H1 (cell line): ENCODE results near the gene SKIDA1. TPM values are rescaled to one million over a fixed set of nuclear protein-coding genes. Genes with fewer than 3 reads are reported as not detected.
A peak's percentile ranks its signal among the peaks of the same experiment; 100 is the strongest.

Source experiments
- CTCF ChIA-PET: fragments of 300-600 bp; sonication (Branson Sonifier 250); formaldehyde crosslinking; loops from one replicate; lab custom pipeline; 2021; ENCODE audit not compliant: partially characterized antibody; lab: Charles Lee
- POLR2A ChIA-PET: fragments of 300-600 bp; sonication (Branson Sonifier 250); formaldehyde crosslinking; loops from one replicate; lab custom pipeline; 2021; ENCODE audit warnings: inconsistent platforms; ENCODE audit not compliant: partially characterized antibody; lab: Charles Lee
- DNase-seq, 2 experiments: peaks; one replicate each; pipeline versions ENCODE4 v3.0.0 to v3.0.0-alpha.2; 2010 to 2022; ENCODE audit warnings: low spot score in 2 of 2, low read depth in 1 of 2, mixed read lengths in 1 of 2
- FAIRE-seq: peaks from 2 replicates; lab custom pipeline; 2011; peaks lifted over from hg19 to GRCh38; lab: Jason Lieb, UNC
- H2AFZ ChIP-seq: 2 replicates; pipeline ENCODE4 v1.8.1; 2012; ENCODE audit warnings: low read length, inconsistent platforms
- H2AK5ac ChIP-seq: 2 replicates; pipeline ENCODE4 v1.6.1; 2013; ENCODE audit warnings: low read depth, low read length
- H2BK120ac ChIP-seq: replicated peaks from 2 replicates; pipeline ENCODE3; 2013; ENCODE audit warnings: low read depth, low read length, inconsistent platforms
- H2BK12ac ChIP-seq: 2 replicates; pipeline ENCODE4 v1.6.1; 2013; ENCODE audit warnings: low read depth, low read length
- H2BK15ac ChIP-seq: 2 replicates; pipeline ENCODE4 v1.6.1; 2013; ENCODE audit warnings: low read length
- H2BK20ac ChIP-seq: 2 replicates; pipeline ENCODE4 v1.6.1; 2013; ENCODE audit warnings: low read length
- H2BK5ac ChIP-seq: 2 replicates; pipeline ENCODE4 v1.6.1; 2013; ENCODE audit warnings: low read depth, low read length
- H3K14ac ChIP-seq: 2 replicates; pipeline ENCODE4 v1.6.1; 2013; ENCODE audit warnings: inconsistent platforms; ENCODE audit not compliant: insufficient read length
- H3K18ac ChIP-seq: 2 replicates; pipeline ENCODE4 v1.6.1; 2013; ENCODE audit warnings: low read length; ENCODE audit errors: extremely low read depth
- H3K23ac ChIP-seq: 2 replicates; pipeline ENCODE4 v1.6.1; 2013; ENCODE audit warnings: inconsistent platforms; ENCODE audit not compliant: insufficient read length
- H3K23me2 ChIP-seq: 2 replicates; pipeline ENCODE4 v1.6.1; 2013; ENCODE audit warnings: low read depth, low read length
- H3K27ac ChIP-seq: 2 replicates; pipeline ENCODE4 v1.6.1; 2011; ENCODE audit warnings: low read depth, low read length, inconsistent platforms
- H3K27me3 ChIP-seq, 4 experiments: replicated peaks in 1 of 4; 1 replicate in 1 of 4; 2 replicates in 3 of 4; pipeline versions ENCODE4 v1.6.1 to v1.8.1; 2011 to 2013; ENCODE audit warnings: low read length in 3 of 4, mild to moderate bottlenecking in 3 of 4, inconsistent platforms in 2 of 4, mixed read lengths in 2 of 4, moderate library complexity in 1 of 4; ENCODE audit not compliant: control insufficient read depth in 3 of 4, insufficient read depth in 3 of 4; ENCODE audit errors: extremely low read depth in 1 of 4
- H3K36me3 ChIP-seq, 4 experiments: 2 replicates each; pipeline versions ENCODE4 v1.6.1 to v1.8.1; 2011 to 2013; ENCODE audit warnings: mild to moderate bottlenecking in 4 of 4, low read length in 3 of 4, moderate library complexity in 2 of 4, control low read depth in 1 of 4, inconsistent platforms in 1 of 4; ENCODE audit not compliant: insufficient read depth in 4 of 4, control insufficient read depth in 2 of 4
- H3K4ac ChIP-seq: replicated peaks from 2 replicates; pipeline ENCODE3; 2013; ENCODE audit warnings: low read length, low read depth, mixed read lengths, inconsistent platforms; ENCODE audit not compliant: insufficient read length
- H3K4me1 ChIP-seq, 4 experiments: replicated peaks in 1 of 4; 1 replicate in 1 of 4; 2 replicates in 3 of 4; pipeline versions ENCODE4 v1.6.1 to v1.8.1; 2011 to 2013; ENCODE audit warnings: low read length in 3 of 4, inconsistent platforms in 2 of 4, mixed read lengths in 1 of 4; ENCODE audit not compliant: insufficient read depth in 4 of 4, control insufficient read depth in 3 of 4
- H3K4me2 ChIP-seq, 2 experiments: 2 replicates each; pipeline versions ENCODE4 v1.6.1 to v1.8.1; 2011 to 2013; ENCODE audit warnings: low read depth in 2 of 2, low read length in 2 of 2, control low read depth in 1 of 2, inconsistent platforms in 1 of 2, mild to moderate bottlenecking in 1 of 2; ENCODE audit not compliant: insufficient read depth in 1 of 2
- H3K4me3 ChIP-seq, 4 experiments: fragments of 200-600, 300-600 bp in 1 of 4; sonication (generic), shearing (Covaris generic), sonication (Bioruptor Twin) in 1 of 4; 2 replicates each; pipeline versions ENCODE4 v1.5.1 to v1.8.1; 2011 to 2016; ENCODE audit warnings: low read length in 4 of 4, low read depth in 3 of 4, control low read depth in 2 of 4, inconsistent platforms in 2 of 4, mild to moderate bottlenecking in 2 of 4, mixed read lengths in 1 of 4, moderate library complexity in 1 of 4; ENCODE audit not compliant: insufficient read depth in 2 of 4; ENCODE audit errors: extremely low read depth in 1 of 4
- H3K56ac ChIP-seq: replicated peaks from 2 replicates; pipeline ENCODE3; 2013; ENCODE audit warnings: low read depth, mild to moderate bottlenecking, mixed read lengths, low read length, inconsistent platforms; ENCODE audit not compliant: insufficient read length
- H3K79me1 ChIP-seq: 2 replicates; pipeline ENCODE4 v1.6.1; 2013; ENCODE audit warnings: low read depth, low read length, control low read depth
- H3K79me2 ChIP-seq, 2 experiments: 2 replicates each; pipeline versions ENCODE4 v1.6.1 to v1.8.1; 2012 to 2013; ENCODE audit warnings: low read length in 2 of 2, mild to moderate bottlenecking in 2 of 2, inconsistent platforms in 1 of 2; ENCODE audit not compliant: insufficient read depth in 2 of 2, control insufficient read depth in 1 of 2
- H3K9ac ChIP-seq, 4 experiments: replicated peaks in 1 of 4; 1 replicate in 1 of 4; 2 replicates in 3 of 4; pipeline versions ENCODE4 v1.6.1 to v1.8.1; 2011 to 2013; ENCODE audit warnings: low read depth in 3 of 4, low read length in 3 of 4, control low read depth in 2 of 4, mild to moderate bottlenecking in 2 of 4, moderate library complexity in 2 of 4, inconsistent platforms in 1 of 4; ENCODE audit errors: extremely low read depth in 1 of 4
- H3K9me3 ChIP-seq, 2 experiments: 2 replicates each; pipeline versions ENCODE4 v1.6.1 to v1.8.1; 2012 to 2013; ENCODE audit warnings: mild to moderate bottlenecking in 2 of 2, moderate library complexity in 2 of 2, control low read depth in 1 of 2, inconsistent platforms in 1 of 2, low read depth in 1 of 2, low read length in 1 of 2, mixed read lengths in 1 of 2; ENCODE audit not compliant: insufficient read depth in 2 of 2
- H4K20me1 ChIP-seq, 2 experiments: replicated peaks in 1 of 2; 2 replicates each; pipeline versions ENCODE3 to v1.8.1; 2011 to 2013; ENCODE audit warnings: inconsistent platforms in 2 of 2, low read length in 2 of 2, mild to moderate bottlenecking in 1 of 2; ENCODE audit not compliant: insufficient read depth in 2 of 2, control insufficient read depth in 1 of 2
- H4K5ac ChIP-seq: 2 replicates; pipeline ENCODE4 v1.6.1; 2013; ENCODE audit warnings: low read length, low read depth, mixed read lengths, inconsistent platforms; ENCODE audit not compliant: insufficient read length
- H4K8ac ChIP-seq: 2 replicates; pipeline ENCODE4 v1.8.0; 2013; ENCODE audit warnings: mild to moderate bottlenecking, moderate library complexity, low read length, inconsistent platforms; ENCODE audit not compliant: insufficient read depth; ENCODE audit errors: extremely low read depth
- H4K91ac ChIP-seq: replicated peaks from 2 replicates; pipeline ENCODE3; 2013; ENCODE audit warnings: low read length, mixed read lengths, inconsistent platforms; ENCODE audit not compliant: insufficient read length
- CTCF ChIP-seq, 3 experiments: IDR thresholded peaks; 1 replicate in 2 of 3; 2 replicates in 1 of 3; pipeline versions ENCODE4 v1.5.1 to v1.6.1; 2011; ENCODE audit warnings: low read length in 3 of 3, mild to moderate bottlenecking in 3 of 3, inconsistent platforms in 2 of 3, low read depth in 1 of 3, moderate library complexity in 1 of 3; ENCODE audit not compliant: insufficient read depth in 1 of 3; ENCODE audit errors: control extremely low read depth in 1 of 3
- RFX5 ChIP-seq: IDR thresholded peaks from 2 replicates; pipeline ENCODE4 v1.6.1; 2011; ENCODE audit warnings: low read depth, low read length, improper control_type of control experiment, borderline replicate concordance
- WGBS, 2 experiments: shearing (Covaris generic) in 1 of 2; methylation state at CpG; one replicate each; pipeline versions ENCODE4 v1.1.6 to v1.1.7; 2013 to 2015; ENCODE audit warnings: low lambda C conversion rate in 2 of 2, mixed read lengths in 2 of 2, inconsistent platforms in 1 of 2, low coverage in 1 of 2, missing lambda C conversion rate in 1 of 2; ENCODE audit not compliant: insufficient replicate concordance in 2 of 2, insufficient coverage in 1 of 2, insufficient read length in 1 of 2; ENCODE audit errors: extremely low coverage in 1 of 2, missing lambda C conversion rate in 1 of 2; 5-methylcytosine and 5-hydroxymethylcytosine counted together
- polyA plus RNA-seq, 7 experiments: library from polyadenylated mRNA; depleted of rRNA in 3 of 7; stranded (reverse) in 5 of 7; unstranded in 2 of 7; fragments of >200 nt in 5 of 7; fragments of 200-250 nt in 2 of 7; gene quantifications; 1 replicate in 5 of 7; 2 replicates in 1 of 7; 4 replicates in 1 of 7; pipeline versions ENCODE4 v1.2.1 to v1.2.3, GENCODE V29; 2011 to 2013; ENCODE audit warnings: missing spikeins in 2 of 7, mixed read lengths in 2 of 7
- total RNA-seq: library from RNA; stranded (reverse); fragmentation: NEBNext Ultra II Directional; extraction: Animal tissue kit (Norgen Biotek cat#: 25700); gene quantifications from 2 replicates; pipeline ENCODE4 v1.2.1, GENCODE V29; 2021

SKIDA1 gene
- total and polyA plus RNA-seq, 2 of the 8 experiments (the other 6 are each of a cell fraction or from before 2014, with no cell fraction given): 1.5 to 8.0 TPM

GRCh38 chr10:21501091-21501490 is 24.4 kb downstream of the SKIDA1 start:
- Histone ChIP-seq H2BK120ac (no peak overlapping the region), H3K4ac (no peak overlapping the region), H4K20me1 (no peaks in the 10 kb centered on the region), H3K36me3 (no peaks in the 10 kb centered on the region), H3K23ac (no peak overlapping the region), H2BK12ac (peak overlapping the region; percentile 77), H3K27ac (no peak overlapping the region), H3K4me3 (peak overlapping the region in 3 of 4 experiments; percentile 5 to 73 (median 7); a peak in 5 of 8 replicates), H3K23me2 (peaks cover 17% of the 10 kb centered on the region; the same call in 1 of the 2 replicates), H3K18ac (peak overlapping the region; percentile 73), H4K91ac (peak overlapping the region; percentile 27), H3K4me1 (peaks cover 20 to 48% (median 33%) of the 10 kb centered on the region in 4 experiments), H3K56ac (no peak overlapping the region), H2BK20ac (peak overlapping the region; percentile 69), H2AK5ac (no peak overlapping the region), H4K8ac (no peak overlapping the region), H3K27me3 (peaks cover 5 to 28% (median 15%) of the 10 kb centered on the region in 4 experiments; a peak in 6 of 7 replicates), H2BK5ac (0 out of 2 replicates have a peak overlapping the region, but pooled peaks have one; percentile 45), H2BK15ac (peak overlapping the region; percentile 62; the same call in 1 of the 2 replicates), H2AFZ (no peak overlapping the region), H3K14ac (no peak overlapping the region), H3K79me1 (no peaks in the 10 kb centered on the region), H3K79me2 (peaks cover 0 to 13% of the 10 kb centered on the region in 2 experiments; a peak in 1 of 4 replicates), H3K9ac (no peak overlapping the region), H3K9me3 (no peaks in the 10 kb centered on the region), H3K4me2 (peak overlapping the region; percentile 88 to 93), H4K5ac (no peak overlapping the region)
- CTCF ChIA-PET: interaction anchor here (0.8 to 6.2 kb wide), 11 partner anchors 11 to 329 kb away, joined by 3 to 46 read pairs (median 4); no protein-coding TSS in a partner anchor
- FAIRE-seq (peak; percentile 32), DNase-seq (peak in 1 of 2 experiments; percentile 50)
- TF ChIP-seq CTCF (IDR thresholded peaks at IDR 0.05; ENCODE audit: control extremely low read depth in 1 of 3, insufficient read depth in 1 of 3, low read depth in 1 of 3, low read length in 3 of 3) (no peak), RFX5 (no peak)
- POLR2A ChIA-PET: interaction anchor here (0.6 to 12.9 kb wide), 8 partner anchors 8 to 222 kb away, joined by 3 to 322 read pairs (median 4); partner anchors contain the start of gene SKIDA1
- WGBS, 2 experiments: 38% methylated on average over 5 of the region's 5 CpGs; no CpG with 5 or more reads in 1 of the 2 experiments
